Ovary (tissue), 9 donors: ENCODE measurements around the gene SGCD. TPM values are rescaled to one million over a fixed set of nuclear protein-coding genes. Genes with fewer than 3 reads are reported as not detected.

Experiments
- DNase-seq, 5 donors: peaks; one replicate each; pipeline ENCODE4 v3.0.0-alpha.2; 2019 to 2020
- H3K27ac ChIP-seq, 2 donors: fragments of 200-600 bp; one replicate each; pipeline versions ENCODE4 v1.5.1 to v1.8.0; 2019 to 2022
- H3K27me3 ChIP-seq: fragments of 200-600 bp; one replicate; pipeline ENCODE4 v1.8.0; 2022
- H3K36me3 ChIP-seq: fragments of 200-600 bp; sonication (generic); one replicate; pipeline ENCODE4 v1.5.1; 2019
- H3K4me1 ChIP-seq: one replicate; pipeline ENCODE4 v1.8.1; 2013; ENCODE audit warnings: mild to moderate bottlenecking, moderate library complexity; ENCODE audit not compliant: insufficient read depth
- H3K4me3 ChIP-seq: fragments of 200-600 bp; sonication (generic); one replicate; pipeline ENCODE4 v1.5.1; 2017
- H3K9me3 ChIP-seq, 2 donors: fragments of 200-600 bp in 1 of 2; sonication (generic) in 1 of 2; one replicate each; pipeline versions ENCODE4 v1.5.1 to v1.8.1; 2013 to 2019; ENCODE audit warnings: mild to moderate bottlenecking in 1 of 2, moderate library complexity in 1 of 2
- CTCF ChIP-seq, 3 donors: fragments of 450-650 bp in 2 of 3; fragments of 200-600 bp in 1 of 3; IDR thresholded peaks; one replicate each; pipeline versions ENCODE4 v1.5.1 to v1.8.0; 2016 to 2022; ENCODE audit warnings: antibody characterized with exemption in 3 of 3, mild to moderate bottlenecking in 1 of 3
- EP300 ChIP-seq: sonication (generic); formaldehyde crosslinking; IDR thresholded peaks from one replicate; pipeline ENCODE4 v1.6.1; 2017; ENCODE audit warnings: antibody characterized with exemption
- POLR2A ChIP-seq: fragments of 450-650 bp; IDR thresholded peaks from one replicate; pipeline ENCODE4 v1.6.1; 2017; ENCODE audit warnings: antibody characterized with exemption, mild to moderate bottlenecking, moderate library complexity
- WGBS, 3 donors: extraction: QIAGEN DNeasy Blood & Tissue Kit in 1 of 3; methylation state at CpG; one replicate each; pipeline versions ENCODE4 v1.1.5 to v1.1.7; 2013 to 2017; 5-methylcytosine and 5-hydroxymethylcytosine counted together
- intact Hi-C, 4 donors: fragments of 100-400 bp; cut with DNase I; formaldehyde crosslinking; loops; one replicate each; pipeline versions ENCODE4 v1.11.0 to v1.15.1; 2022 to 2023
- polyA plus RNA-seq, 2 donors: library from polyadenylated mRNA; stranded (reverse); fragments of 200-250 nt in 1 of 2; fragments of 350-450 nt in 1 of 2; fragmentation: Illumina TruSeq in 1 of 2; extraction: RNeasy Lipid Tissue Mini Kit (QIAGEN cat#74804) in 1 of 2; gene quantifications; one replicate each; pipeline ENCODE4 v1.2.3, GENCODE V29; 2013 to 2014
- total RNA-seq, 7 donors: library from RNA; depleted of rRNA in 2 of 7; stranded (reverse); fragments of >200 nt in 2 of 7; fragmentation: NEBNext Ultra II Directional in 3 of 7; extraction: Animal tissue kit (Norgen Biotek cat#: 25700) in 3 of 7; gene quantifications; one replicate each; pipeline versions ENCODE4 v1.1.0 to v1.2.4, GENCODE V29; 2016 to 2023
- donor health status: DM: no; HTN: no; CAD: no; lungs with moderate emphysema.
- donor health status: DM: no; HTN: no; CAD: no.
- donor health status: Bipolar disorder and iron deficiency.
- donor health status: DM: yes; HTN: yes; CAD: no.
- donor health status: DM: no; HTN: no; CAD: no.
- donor health status: DM: yes; HTN: yes; CAD: no.

Gene SGCD
- total and polyA plus RNA-seq, 9 donors, result 3.7 to 24.0 (median 12.9) TPM

DNA sequence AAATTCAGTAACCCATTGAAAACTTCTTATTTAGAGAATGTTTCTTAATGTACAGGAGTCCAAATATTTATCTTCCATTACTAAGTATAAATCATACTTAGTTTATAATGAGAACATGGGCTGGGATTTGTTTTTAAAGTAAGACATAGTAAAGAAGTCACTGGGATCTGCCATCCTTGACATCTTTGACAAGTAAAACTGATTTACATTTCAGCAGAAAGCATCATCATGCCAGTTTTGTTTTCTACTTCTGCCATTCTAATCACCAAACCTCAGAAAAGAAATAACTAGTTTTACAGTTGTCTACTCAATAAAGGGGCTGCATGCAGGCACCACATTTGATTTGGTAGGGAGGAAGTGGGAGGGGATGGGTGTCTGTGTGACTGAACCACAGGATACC lies 301.5 kb downstream of the SGCD start:
- intact Hi-C loops, result no loop called here

DNA sequence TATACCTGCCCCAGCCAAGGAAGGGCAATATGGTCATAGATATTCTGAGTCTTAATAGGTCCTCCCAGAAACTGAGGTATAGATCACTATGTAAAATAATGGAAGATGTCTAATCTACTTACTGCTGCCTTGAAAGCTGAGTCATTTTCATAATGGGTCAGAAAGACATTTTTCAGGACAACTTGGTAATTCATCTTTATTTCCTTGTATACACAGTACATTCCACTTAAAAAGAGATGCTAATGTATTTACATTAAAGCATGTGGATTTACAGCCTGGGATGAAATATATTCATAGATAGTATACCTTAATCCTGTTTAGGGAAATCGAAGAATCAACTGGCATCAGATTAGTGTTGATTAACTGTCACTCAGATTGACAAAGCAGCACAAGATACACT lies 304.0 kb downstream of the SGCD start:
- Histone ChIP-seq H3K27ac (no peak overlapping the region), H3K4me1 (no peaks in the 10 kb centered on the region), H3K36me3 (no peaks in the 10 kb centered on the region), H3K4me3 (no peak overlapping the region), H3K9me3 (no peaks in the 10 kb centered on the region), H3K27me3 (no peaks in the 10 kb centered on the region)
- no peak for DNase-seq
- WGBS, 3 donors, result 90 to 93% (median 93%) methylated on average over 1 of the region's 1 CpG
- TF ChIP-seq POLR2A, result no peak
- no peak for TF ChIP-seq CTCF (IDR thresholded peaks at IDR 0.05)
- TF ChIP-seq EP300, result no peak
- intact Hi-C loops, result no loop called here

More for the DNA sequence above, 301.5 kb downstream of the SGCD start:
- Histone ChIP-seq H3K27ac (no peak overlapping the region), H3K4me1 (no peaks in the 10 kb centered on the region), H3K4me3 (no peak overlapping the region), H3K36me3 (no peaks in the 10 kb centered on the region), H3K27me3 (no peaks in the 10 kb centered on the region), H3K9me3 (no peaks in the 10 kb centered on the region)
- TF ChIP-seq CTCF (IDR thresholded peaks at IDR 0.05) (no peak), EP300 (no peak), POLR2A (no peak)
- DNase-seq, result no peak

DNA sequence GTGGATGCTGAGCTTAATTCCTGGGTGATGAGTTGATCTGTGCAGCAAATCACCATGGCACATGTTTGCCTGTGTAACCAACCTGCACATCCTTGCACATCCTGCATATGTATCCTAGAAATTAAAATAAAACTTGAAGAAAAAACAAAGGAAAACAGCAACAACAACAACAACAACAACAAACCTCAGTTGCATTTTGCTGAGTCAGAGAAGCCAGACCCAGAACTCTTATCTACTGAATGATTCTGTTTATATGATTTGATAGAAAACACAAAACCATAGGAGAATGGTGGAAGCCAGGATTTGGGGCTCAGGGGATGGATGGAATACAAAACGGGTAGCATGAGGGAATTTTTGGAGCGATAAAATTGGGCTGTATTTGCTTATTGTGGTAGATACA lies 307.3 kb downstream of the SGCD start:
- H3K4me1 ChIP-seq, result no peaks in the 10 kb centered on the region
- H3K36me3 ChIP-seq, result no peaks in the 10 kb centered on the region
- no peak overlapping the region for H3K27ac ChIP-seq
- intact Hi-C loops, result no loop called here
- no peak overlapping the region for H3K4me3 ChIP-seq
- 94 to 97% (median 96%) methylated on average over 2 of the region's 2 CpGs for WGBS, 3 donors
- no peaks in the 10 kb centered on the region for H3K27me3 ChIP-seq
- TF ChIP-seq EP300 (no peak), CTCF (IDR thresholded peaks at IDR 0.05) (no peak), POLR2A (no peak)
- no peaks in the 10 kb centered on the region for H3K9me3 ChIP-seq
- DNase-seq, result no peak

DNA sequence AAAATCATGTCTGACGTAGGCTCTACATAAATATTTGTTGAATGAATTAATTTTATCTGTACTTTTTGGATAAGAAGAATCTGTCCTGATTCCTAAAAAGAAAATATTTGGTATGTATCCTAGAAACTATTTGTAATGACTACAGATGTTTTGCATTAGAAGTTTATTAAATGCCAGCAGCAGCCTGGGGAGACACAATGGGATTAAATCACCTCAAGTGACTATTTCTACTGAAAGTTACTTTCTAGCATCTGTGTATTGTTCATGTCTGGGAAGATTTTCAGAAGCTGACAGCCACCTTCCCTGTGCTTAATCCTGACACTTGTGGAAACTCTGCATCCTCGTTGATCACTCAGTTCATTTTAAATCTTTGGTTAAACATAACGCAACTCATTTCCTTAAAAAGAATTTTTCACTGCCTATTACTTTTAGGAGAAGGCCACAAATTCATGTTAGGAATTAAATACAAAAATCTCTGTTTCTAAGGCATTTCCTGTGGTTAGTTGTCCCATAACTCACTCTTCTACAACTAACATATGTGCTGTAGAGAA lies 313.8 kb downstream of the SGCD start:
- H3K27me3 ChIP-seq, result no peaks in the 10 kb centered on the region
- no peak for TF ChIP-seq EP300
- no peak for TF ChIP-seq POLR2A
- no peak for TF ChIP-seq CTCF (IDR thresholded peaks at IDR 0.05)
- no peaks in the 10 kb centered on the region for H3K36me3 ChIP-seq
- H3K4me3 ChIP-seq, result no peak overlapping the region
- no peaks in the 10 kb centered on the region for H3K9me3 ChIP-seq
- 8 to 13% (median 9%) methylated on average over 3 of the region's 3 CpGs for WGBS, 3 donors
- intact Hi-C loops, result no loop called here
- no peak overlapping the region for H3K27ac ChIP-seq
- H3K4me1 ChIP-seq, result no peaks in the 10 kb centered on the region
- DNase-seq, result no peak

- 51 to 79% (median 69%) methylated on average over 1 of the region's 1 CpG for WGBS, 3 donors
- H3K27ac ChIP-seq, result no peak overlapping the region
- no peaks in the 10 kb centered on the region for H3K4me1 ChIP-seq
Observed at GRCh38 chr5:156641686-156642085, 314.7 kb downstream of the SGCD start.

More at GRCh38 chr5:156641686-156642085, 314.7 kb downstream of the SGCD start:
- Histone ChIP-seq H3K27me3 (no peaks in the 10 kb centered on the region), H3K36me3 (no peaks in the 10 kb centered on the region), H3K9me3 (no peaks in the 10 kb centered on the region), H3K4me3 (no peak overlapping the region)
- TF ChIP-seq CTCF (IDR thresholded peaks at IDR 0.05) (no peak), EP300 (no peak), POLR2A (no peak)
- DNase-seq, result no peak
- intact Hi-C loops, result no loop called here
